Smooth muscle cell (in vitro differentiated cells): Measurements from ENCODE around the gene IGSF23. TPM values are rescaled to one million over a fixed set of nuclear protein-coding genes. Genes with fewer than 3 reads are reported as not detected.

Source experiments
- DNase-seq: peaks from one replicate; lab custom pipeline; 2025; ENCODE audit not compliant: unreplicated experiment; lab: John Stamatoyannopoulos, UW
- H2AFZ ChIP-seq: fragments of 200-600 bp; sonication (generic); 2 replicates; pipeline ENCODE4 v1.6.0; 2016; ENCODE audit warnings: antibody characterized with exemption, low read depth, mild to moderate bottlenecking
- H3F3A ChIP-seq: fragments of 200-600 bp; sonication (generic); 2 replicates; pipeline ENCODE4 v1.6.0; 2017; ENCODE audit warnings: antibody characterized with exemption, low read depth
- H3K27ac ChIP-seq: fragments of 200-600 bp; sonication (generic); 2 replicates; pipeline ENCODE4 v1.5.1; 2016; ENCODE audit warnings: low read depth, mild to moderate bottlenecking
- H3K27me3 ChIP-seq: fragments of 200-600 bp; sonication (generic); 2 replicates; pipeline ENCODE4 v1.6.1; 2016; ENCODE audit warnings: low read depth, mild to moderate bottlenecking
- H3K36me3 ChIP-seq: fragments of 200-600 bp; sonication (generic); 2 replicates; pipeline ENCODE4 v1.5.1; 2016; ENCODE audit warnings: low read depth
- H3K4me1 ChIP-seq: fragments of 200-600 bp; sonication (generic); 2 replicates; pipeline ENCODE4 v1.5.1; 2016; ENCODE audit warnings: low read depth
- H3K4me2 ChIP-seq: fragments of 200-600 bp; sonication (generic); 2 replicates; pipeline ENCODE4 v1.6.0; 2016; ENCODE audit warnings: mild to moderate bottlenecking
- H3K4me3 ChIP-seq: fragments of 200-600 bp; sonication (generic); 2 replicates; pipeline ENCODE4 v1.5.1; 2016; ENCODE audit warnings: mild to moderate bottlenecking
- H3K79me2 ChIP-seq: fragments of 200-600 bp; sonication (generic); 2 replicates; pipeline ENCODE4 v1.6.0; 2016; ENCODE audit warnings: low read depth, mild to moderate bottlenecking
- H3K9ac ChIP-seq: fragments of 200-600 bp; sonication (generic); 2 replicates; pipeline ENCODE4 v1.6.0; 2016; ENCODE audit warnings: low read depth
- H3K9me3 ChIP-seq: fragments of 200-600 bp; sonication (generic); replicated peaks from 2 replicates; pipeline ENCODE4 v1.5.1; 2016; ENCODE audit warnings: low read depth
- H4K20me1 ChIP-seq: fragments of 200-600 bp; sonication (generic); 2 replicates; pipeline ENCODE4 v1.6.0; 2016; ENCODE audit warnings: low read depth
- CTCF ChIP-seq: fragments of 200-600 bp; sonication (generic); IDR thresholded peaks from 2 replicates; pipeline ENCODE4 v1.5.1; 2017; ENCODE audit warnings: borderline replicate concordance, mild to moderate bottlenecking, antibody characterized with exemption; ENCODE audit not compliant: insufficient read depth, poor library complexity, severe bottlenecking
- WGBS: methylation state at CpG from one replicate; pipeline ENCODE4 v1.1.7; 2016; ENCODE audit warnings: low lambda C conversion rate; 5-methylcytosine and 5-hydroxymethylcytosine counted together
- polyA plus RNA-seq: library from polyadenylated mRNA; unstranded; fragments of >200 nt; fragmentation: Nextera tagmentation; extraction: Ambion mirVana; gene quantifications from 2 replicates; pipeline ENCODE4 v1.2.1, GENCODE V29; 2016
- total RNA-seq: library from RNA; depleted of rRNA; stranded (reverse); fragments of >200 nt; gene quantifications from 2 replicates; pipeline ENCODE4 v1.2.3, GENCODE V29; 2014

Gene IGSF23
- total RNA-seq (not detected in 2 replicates), polyA plus RNA-seq (not detected in 2 replicates)

- DNase-seq: no peak
- Histone ChIP-seq H3K36me3 (no peaks in the 10 kb centered on the region), H3F3A (no peaks in the 10 kb centered on the region), H3K4me1 (no peaks in the 10 kb centered on the region), H3K4me3 (no peak within 1 kb of the TSS), H3K4me2 (no peak within 1 kb of the TSS), H3K9ac (no peak within 1 kb of the TSS), H3K27me3 (no peaks in the 10 kb centered on the region), H3K9me3 (no peaks in the 10 kb centered on the region), H4K20me1 (no peaks in the 10 kb centered on the region), H3K79me2 (no peaks in the 10 kb centered on the region), H3K27ac (no peak within 1 kb of the TSS), H2AFZ (no peak within 1 kb of the TSS)
- no peak for TF ChIP-seq CTCF
- WGBS: 96% methylated on average over 25 of the region's 25 CpGs
These were observed at the start of gene IGSF23 for GRCh38 chr19:44613295-44614178. IGSF23 (plus strand) TSS chr19:44613563; CDS start chr19:44613646, 83 bp downstream.

GRCh38 chr19:44566984-44567383 lies 46.4 kb upstream of the IGSF23 start:
- Histone ChIP-seq H3K36me3 (no peaks in the 10 kb centered on the region), H3K79me2 (no peaks in the 10 kb centered on the region), H3K4me1 (no peaks in the 10 kb centered on the region), H3F3A (no peaks in the 10 kb centered on the region), H2AFZ (no peak overlapping the region), H3K27me3 (no peaks in the 10 kb centered on the region), H3K4me3 (no peak overlapping the region), H4K20me1 (no peaks in the 10 kb centered on the region), H3K9ac (no peak overlapping the region), H3K9me3 (no peaks in the 10 kb centered on the region), H3K4me2 (no peak overlapping the region), H3K27ac (no peak overlapping the region)
- no peak for TF ChIP-seq CTCF
- no peak for DNase-seq
- 64% methylated on average over 5 of the region's 5 CpGs for WGBS

GRCh38 chr19:44567745-44568144 lies 45.6 kb upstream of the IGSF23 start:
- no peak overlapping the region for H2AFZ ChIP-seq

More at GRCh38 chr19:44567745-44568144, 45.6 kb upstream of the IGSF23 start:
- Histone ChIP-seq H3K4me3 (no peak overlapping the region), H3K4me1 (no peaks in the 10 kb centered on the region), H3K27me3 (no peaks in the 10 kb centered on the region), H4K20me1 (no peaks in the 10 kb centered on the region), H3K9me3 (no peaks in the 10 kb centered on the region), H3K36me3 (no peaks in the 10 kb centered on the region), H3K79me2 (no peaks in the 10 kb centered on the region), H3K4me2 (no peak overlapping the region), H3K27ac (no peak overlapping the region), H3K9ac (no peak overlapping the region), H3F3A (no peaks in the 10 kb centered on the region)
- WGBS: 86% methylated on average over 2 of the region's 2 CpGs
- TF ChIP-seq CTCF: no peak
- no peak for DNase-seq
